Right ventricle myocardium superior (tissue), 1 donor: ENCODE measurements around the gene NTM. TPM values are rescaled to one million over a fixed set of nuclear protein-coding genes. Genes with fewer than 3 reads are reported as not detected.
A peak's percentile ranks its signal among the peaks of the same experiment; 100 is the strongest.
"Not testable (repeated sequence)": the region's sequence is repeated elsewhere in the genome, so short reads cannot be mapped to it uniquely, and the experiment has no call there.

ENCODE experiments used
- ATAC-seq: fragments of 200-7000 bp; cut with Tn5 transposase; one replicate; pipeline ENCODE4 v1.9.1; 2020; ENCODE audit warnings: mild to moderate bottlenecking; ENCODE audit not compliant: poor library complexity
- DNase-seq: peaks from one replicate; pipeline ENCODE4 v3.0.0-alpha.2; 2020
- intact Hi-C: fragments of 100-400 bp; cut with DNase I; formaldehyde crosslinking; loops from one replicate; pipeline ENCODE4 v1.11.2; 2022
- total RNA-seq: library from RNA; stranded (reverse); fragmentation: NEBNext Ultra II Directional; extraction: Animal tissue kit (Norgen Biotek cat#: 25700); gene quantifications from one replicate; pipeline ENCODE4 v1.2.1, GENCODE V29; 2021
- donor health status: DM: no; HTN: yes; CAD: no; lungs with severe emphysema.

NTM gene
- total RNA-seq, 1 donor from 2014 or later = 1.5 TPM

DNA sequence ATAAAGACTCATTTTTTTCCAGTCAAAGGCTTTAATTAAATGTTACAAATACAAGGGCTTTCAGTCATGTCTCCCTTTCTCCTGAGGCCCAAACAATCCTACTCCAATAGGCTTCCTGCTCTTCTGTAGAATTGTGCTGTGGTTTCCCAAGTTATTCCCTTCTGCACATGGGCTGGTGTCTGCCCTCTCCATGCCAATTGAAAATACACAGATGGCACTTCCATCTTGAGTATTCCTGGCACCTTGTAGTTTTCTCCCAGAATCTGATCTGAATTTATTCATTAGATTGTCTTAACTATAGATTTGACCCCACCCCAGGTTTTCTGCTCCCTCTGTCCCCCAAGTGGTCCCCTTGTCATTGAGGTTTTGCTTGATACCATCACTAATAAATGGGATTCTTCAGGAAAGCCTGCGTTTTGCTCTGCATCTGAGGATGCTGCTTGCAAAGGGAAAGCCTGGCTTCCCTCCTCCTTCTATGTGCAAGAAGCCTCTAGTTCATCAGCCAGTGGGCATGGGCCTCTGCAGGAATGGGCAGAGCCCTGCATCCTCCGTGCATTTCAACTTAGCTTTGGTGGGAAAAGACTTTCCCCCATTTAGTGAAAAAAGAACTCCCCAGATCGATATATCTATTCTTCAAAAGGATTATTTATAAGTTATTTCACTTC lies 926.7 kb downstream of the NTM start:
- intact Hi-C loops = no loop called here
- ATAC-seq (no peak), DNase-seq (no peak)

- no peak for ATAC-seq
- no peak for DNase-seq
- intact Hi-C loops = no loop called here
These were observed 927.9 kb downstream of the NTM start for GRCh38 chr11:132298357-132298756.

DNA sequence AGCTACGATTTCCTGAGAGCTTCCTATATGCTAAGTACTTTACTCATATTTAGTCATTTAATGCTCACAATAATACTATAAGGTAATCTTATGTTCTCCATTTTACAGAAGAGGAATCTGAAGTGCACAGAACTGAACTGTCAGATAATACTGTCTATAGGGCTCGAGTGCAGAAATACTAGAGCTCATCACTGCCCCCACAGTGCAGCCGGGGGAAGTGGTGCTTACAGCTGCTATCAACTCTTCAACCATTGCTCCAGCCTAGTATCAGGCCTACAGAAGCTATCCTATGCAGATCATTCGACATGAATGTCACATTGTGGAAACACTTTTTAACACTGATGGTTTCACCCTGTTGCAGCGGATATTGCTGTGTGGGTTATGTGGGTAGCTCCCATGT lies 929.9 kb downstream of the NTM start:
- no peak for ATAC-seq
- intact Hi-C loops = no loop called here
- DNase-seq = no peak

DNA sequence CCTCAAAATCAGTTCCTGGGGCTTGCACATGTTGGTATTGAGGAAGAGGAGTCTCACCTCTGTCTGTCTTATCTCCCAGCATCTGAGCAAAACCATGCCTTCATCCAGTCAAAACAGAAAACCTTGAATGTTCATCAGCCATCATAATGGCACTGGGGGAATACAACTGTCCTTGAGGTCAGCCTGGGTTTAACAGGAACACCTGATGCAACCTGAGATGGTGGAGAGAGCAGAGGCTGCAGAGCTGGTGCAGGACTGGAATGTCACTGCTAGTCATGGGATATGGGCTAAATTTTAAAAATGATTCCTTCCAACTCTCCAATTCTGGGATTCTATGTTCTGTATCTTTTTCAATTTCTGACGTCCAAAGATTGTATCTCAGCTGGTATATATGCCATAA lies 931.0 kb downstream of the NTM start:
- ATAC-seq = no peak
- DNase-seq = no peak
- intact Hi-C loops = no loop called here

DNA sequence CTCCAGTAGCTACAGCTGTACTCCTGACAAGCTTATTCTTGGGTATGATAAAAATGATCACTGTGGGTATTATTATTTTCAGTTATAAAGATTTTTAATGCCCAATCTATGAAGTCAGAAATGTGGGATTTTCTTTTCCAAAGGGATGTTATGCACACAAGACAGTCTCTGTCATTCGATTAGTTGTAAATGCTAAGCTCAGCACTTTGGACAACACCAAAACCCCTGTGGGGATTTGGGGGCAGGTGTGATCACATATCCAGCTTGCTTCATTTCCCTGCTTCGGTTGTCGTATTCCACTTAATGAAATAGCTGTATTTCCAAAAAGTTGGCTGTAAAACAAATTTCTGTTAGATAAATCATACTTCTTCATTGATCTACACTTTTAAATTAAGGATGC lies 931.5 kb downstream of the NTM start:
- no peak for DNase-seq
- intact Hi-C loops = no loop called here

GRCh38 chr11:132307309-132308020 lies 937.0 kb downstream of the NTM start:
- intact Hi-C loops = no loop called here
- DNase-seq (no peak), ATAC-seq (no peak)

More for the DNA sequence above, 931.5 kb downstream of the NTM start:
- ATAC-seq = no peak

DNA sequence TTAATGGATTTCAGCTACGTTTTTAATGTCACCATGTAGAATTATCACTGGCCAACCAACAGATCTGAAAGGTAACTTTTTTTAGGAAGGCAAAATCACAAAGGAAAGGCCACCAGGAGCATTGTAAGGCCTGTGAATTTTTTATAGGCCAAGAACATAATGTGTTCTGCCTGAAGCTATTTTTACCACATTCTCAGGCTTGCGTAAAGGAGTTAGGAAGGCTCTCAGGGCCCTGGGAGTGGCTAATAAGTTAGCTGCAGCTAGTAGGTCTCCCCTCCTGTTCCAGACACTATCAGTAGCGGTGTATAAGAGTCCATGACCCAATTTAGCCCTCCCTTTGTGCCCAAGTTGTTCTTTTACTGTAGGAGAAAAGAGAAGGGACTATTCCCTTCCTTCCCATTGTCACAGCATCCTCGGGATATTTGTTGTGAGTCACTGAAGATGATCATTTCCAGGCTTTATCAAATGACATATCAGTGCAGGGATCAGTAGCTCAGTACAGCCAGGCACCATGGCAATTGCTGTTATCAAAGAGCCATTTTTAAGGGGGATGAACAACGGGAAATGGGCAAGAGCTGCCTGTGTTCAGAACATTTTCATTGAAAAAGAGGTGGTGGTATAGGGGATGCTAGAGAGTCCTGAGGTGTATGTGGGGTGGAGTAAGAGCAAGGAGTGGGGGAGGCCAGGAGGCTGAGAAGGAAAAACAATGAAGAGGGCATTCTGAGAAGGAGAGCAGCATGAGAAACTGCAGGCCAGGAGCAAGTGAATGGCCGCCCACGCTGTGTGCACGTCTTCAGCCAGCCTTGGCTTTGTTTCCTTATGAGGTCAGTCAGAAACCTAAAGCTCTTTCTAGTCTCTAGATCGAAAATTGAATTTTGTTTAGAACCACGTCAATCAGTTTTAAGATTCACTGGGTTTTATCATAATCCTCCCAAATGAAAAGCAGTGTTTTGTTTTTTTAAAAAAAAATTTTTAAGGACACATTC lies 940.3 kb downstream of the NTM start:
- no peak for DNase-seq
- peak; percentile 86 for ATAC-seq
- intact Hi-C loops = no loop called here

DNA sequence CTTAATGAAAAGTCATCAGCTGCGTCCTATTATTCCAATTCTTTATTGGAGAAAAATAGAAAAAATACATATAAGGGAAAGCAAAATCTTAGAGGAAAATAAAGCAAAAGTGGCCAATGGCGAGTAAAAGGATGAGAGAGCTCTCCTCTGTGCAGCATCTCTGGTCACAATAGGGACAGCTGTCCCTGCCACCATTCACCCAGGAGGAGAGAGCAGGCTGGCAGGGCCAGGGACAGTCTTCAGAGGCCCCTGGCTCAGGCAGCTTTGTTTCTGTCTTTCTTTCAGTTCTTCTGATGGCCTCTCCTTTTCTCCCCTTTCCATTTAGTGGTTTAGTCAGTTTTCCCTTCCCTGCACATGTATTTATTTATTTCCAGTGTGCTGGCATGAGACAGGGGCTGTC lies 941.3 kb downstream of the NTM start:
- intact Hi-C loops = no loop called here
- no peak for ATAC-seq
- no peak for DNase-seq

GRCh38 chr11:132312161-132312560 lies 941.7 kb downstream of the NTM start:
- intact Hi-C loops = no loop called here
- DNase-seq (no peak), ATAC-seq (no peak)

DNA sequence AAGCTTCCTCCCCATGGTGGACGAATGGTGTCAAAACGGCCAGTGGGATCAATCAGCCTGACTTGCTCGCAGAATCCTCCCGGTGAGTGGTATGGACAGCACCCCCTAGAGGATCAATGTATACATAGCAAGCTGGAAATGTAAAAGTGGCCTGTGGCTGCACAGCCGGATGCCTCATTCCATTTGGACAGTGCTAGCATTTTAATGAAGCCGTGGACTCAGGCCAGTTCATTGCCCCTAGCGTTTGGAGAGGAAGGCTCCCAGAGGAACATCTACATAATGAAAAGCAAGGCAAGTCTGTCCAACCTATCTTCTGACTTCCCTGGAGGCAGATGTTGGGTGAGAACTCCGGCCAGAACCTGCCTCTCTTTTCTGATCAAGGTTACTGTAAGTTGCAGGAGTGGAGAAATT lies 942.3 kb downstream of the NTM start:
- no peak for DNase-seq
- peak; percentile 61 for ATAC-seq
- intact Hi-C loops = no loop called here

GRCh38 chr11:132314911-132315455 lies 944.6 kb downstream of the NTM start:
- ATAC-seq (no peak), DNase-seq (no peak)
- intact Hi-C loops = no loop called here

GRCh38 chr11:132315696-132316095 lies 945.3 kb downstream of the NTM start:
- DNase-seq (no peak), ATAC-seq (no peak)
- intact Hi-C loops = no loop called here

GRCh38 chr11:132318421-132319157 lies 948.2 kb downstream of the NTM start:
- intact Hi-C loops = no loop called here
- ATAC-seq = no peak
- no peak for DNase-seq

GRCh38 chr11:132319419-132319818 lies 949.0 kb downstream of the NTM start:
- ATAC-seq, intact Hi-C loops, DNase-seq: not testable (repeated sequence)

DNA sequence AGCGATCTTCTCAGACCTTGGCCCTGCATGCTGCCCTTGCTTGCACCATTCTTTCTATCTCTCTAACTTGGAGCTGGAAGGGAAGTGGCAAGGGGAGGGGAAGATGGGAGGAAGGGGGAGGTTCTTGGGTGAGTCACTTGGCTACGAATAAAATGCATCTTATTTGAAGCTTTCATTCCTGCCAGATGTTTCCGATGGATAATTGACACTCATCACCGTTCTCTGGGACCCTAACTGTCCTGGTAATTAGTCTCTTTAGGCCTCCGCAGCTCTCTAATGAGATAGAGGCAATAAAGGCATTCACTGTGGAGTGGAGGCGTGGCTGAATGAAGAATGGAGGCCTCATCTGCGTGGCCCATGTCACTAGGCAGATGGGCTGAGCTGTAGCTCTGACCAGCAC lies 960.1 kb downstream of the NTM start:
- no peak for DNase-seq
- intact Hi-C loops = no loop called here
- no peak for ATAC-seq

GRCh38 chr11:132332521-132332920 lies 962.1 kb downstream of the NTM start:
- ATAC-seq (no peak), DNase-seq (no peak)
- intact Hi-C loops = no loop called here

DNA sequence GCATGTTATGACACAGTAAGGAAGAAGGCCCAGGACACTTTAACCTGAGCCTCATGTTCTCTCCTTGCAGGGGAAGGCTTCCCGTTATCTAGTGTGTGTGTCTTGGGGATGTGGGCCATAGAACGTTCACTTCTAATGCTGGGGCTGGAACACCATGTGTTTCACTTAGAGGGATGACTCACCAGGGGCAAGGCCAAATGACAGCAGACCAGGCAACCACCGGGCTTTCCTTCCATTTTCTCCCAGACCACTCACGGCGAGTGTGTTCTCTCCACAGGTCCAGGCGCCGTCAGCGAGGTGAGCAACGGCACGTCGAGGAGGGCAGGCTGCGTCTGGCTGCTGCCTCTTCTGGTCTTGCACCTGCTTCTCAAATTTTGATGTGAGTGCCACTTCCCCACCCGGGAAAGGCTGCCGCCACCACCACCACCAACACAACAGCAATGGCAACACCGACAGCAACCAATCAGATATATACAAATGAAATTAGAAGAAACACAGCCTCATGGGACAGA lies 964.4 kb downstream of the NTM start:
- ATAC-seq (no peak), DNase-seq (no peak)
- intact Hi-C loops = no loop called here

- ATAC-seq = no peak
- intact Hi-C loops = no loop called here
- no peak for DNase-seq
These were observed 964.9 kb downstream of the NTM start for GRCh38 chr11:132335311-132335710.
